ENCODE measurements around the gene SV2B. TPM values are rescaled to one million over a fixed set of nuclear protein-coding genes. Genes with fewer than 3 reads are reported as not detected.

The SV2B gene
- total RNA-seq, 1 donor from 2014 or later, result not detected

DNA sequence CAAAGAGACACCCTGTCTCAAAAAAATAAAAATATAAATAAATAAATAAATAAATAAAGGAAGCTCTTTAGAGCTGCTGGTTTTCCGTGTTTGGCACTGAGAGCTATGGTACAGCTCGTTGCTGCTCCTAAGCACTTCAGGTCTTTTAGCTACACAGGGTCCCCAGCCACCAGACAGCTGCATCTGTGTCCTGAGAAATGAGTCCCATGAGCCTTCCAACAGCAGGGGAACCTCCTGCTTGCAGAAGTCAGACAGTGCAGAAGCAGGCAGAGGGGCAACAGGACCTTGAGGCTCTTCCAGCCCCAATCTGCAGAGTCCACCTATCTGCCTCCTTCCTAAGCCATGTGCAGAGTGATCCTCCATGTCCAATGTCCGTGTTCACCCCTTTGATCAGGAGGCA is 159.0 kb downstream of the SV2B start:
- H3K4me1 Mint-ChIP-seq (ENCODE audit: low read depth, unreplicated experiment), result peaks cover 12% of the 10 kb centered on the region
- no peak for TF ChIP-seq EZH2 (IDR thresholded peaks at IDR 0.05; ENCODE audit: insufficient read depth, low read length)
- TF ChIP-seq, protein P1, sequence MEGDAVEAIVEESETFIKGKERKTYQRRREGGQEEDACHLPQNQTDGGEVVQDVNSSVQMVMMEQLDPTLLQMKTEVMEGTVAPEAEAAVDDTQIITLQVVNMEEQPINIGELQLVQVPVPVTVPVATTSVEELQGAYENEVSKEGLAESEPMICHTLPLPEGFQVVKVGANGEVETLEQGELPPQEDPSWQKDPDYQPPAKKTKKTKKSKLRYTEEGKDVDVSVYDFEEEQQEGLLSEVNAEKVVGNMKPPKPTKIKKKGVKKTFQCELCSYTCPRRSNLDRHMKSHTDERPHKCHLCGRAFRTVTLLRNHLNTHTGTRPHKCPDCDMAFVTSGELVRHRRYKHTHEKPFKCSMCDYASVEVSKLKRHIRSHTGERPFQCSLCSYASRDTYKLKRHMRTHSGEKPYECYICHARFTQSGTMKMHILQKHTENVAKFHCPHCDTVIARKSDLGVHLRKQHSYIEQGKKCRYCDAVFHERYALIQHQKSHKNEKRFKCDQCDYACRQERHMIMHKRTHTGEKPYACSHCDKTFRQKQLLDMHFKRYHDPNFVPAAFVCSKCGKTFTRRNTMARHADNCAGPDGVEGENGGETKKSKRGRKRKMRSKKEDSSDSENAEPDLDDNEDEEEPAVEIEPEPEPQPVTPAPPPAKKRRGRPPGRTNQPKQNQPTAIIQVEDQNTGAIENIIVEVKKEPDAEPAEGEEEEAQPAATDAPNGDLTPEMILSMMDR (IDR thresholded peaks at IDR 0.05; ENCODE audit: insufficient read depth, low read depth, low read length), result no peak
- Histone ChIP-seq H4K20me1 (ENCODE audit: insufficient read depth, low read length) (no peaks in the 10 kb centered on the region), H3K4me3 (ENCODE audit: insufficient read depth, low read depth, low read length) (no peak overlapping the region), H3K36me3 (ENCODE audit: insufficient read depth, low read length) (no peaks in the 10 kb centered on the region), H3K4me2 (ENCODE audit: low read length) (no peak overlapping the region), H3K9ac (ENCODE audit: low read length) (no peak overlapping the region), H3K27me3 (ENCODE audit: insufficient read depth, low read length) (peaks cover 2% of the 10 kb centered on the region), H3K79me2 (ENCODE audit: insufficient read depth, low read length) (no peaks in the 10 kb centered on the region), H2AFZ (ENCODE audit: low read depth, low read length) (no peak overlapping the region), H3K4me1 (ENCODE audit: insufficient read depth, low read length) (no peaks in the 10 kb centered on the region), H3K9me3 (ENCODE audit: insufficient read depth, low read depth, low read length) (no peaks in the 10 kb centered on the region), H3K27ac (ENCODE audit: low read depth, low read length) (no peak overlapping the region)
- no peak overlapping the region for H3K27ac Mint-ChIP-seq (ENCODE audit: unreplicated experiment)
- H3K36me3 Mint-ChIP-seq (ENCODE audit: low read depth, unreplicated experiment), result no peaks in the 10 kb centered on the region
- no peak overlapping the region for H3K4me3 Mint-ChIP-seq (ENCODE audit: unreplicated experiment)
- peaks cover 5% of the 10 kb centered on the region for H3K27me3 Mint-ChIP-seq (ENCODE audit: low read depth, unreplicated experiment)
- H3K9me3 Mint-ChIP-seq (ENCODE audit: unreplicated experiment), result no peaks in the 10 kb centered on the region
- DNase-seq (ENCODE audit: low read depth) (no peak), FAIRE-seq (no peak)

DNA sequence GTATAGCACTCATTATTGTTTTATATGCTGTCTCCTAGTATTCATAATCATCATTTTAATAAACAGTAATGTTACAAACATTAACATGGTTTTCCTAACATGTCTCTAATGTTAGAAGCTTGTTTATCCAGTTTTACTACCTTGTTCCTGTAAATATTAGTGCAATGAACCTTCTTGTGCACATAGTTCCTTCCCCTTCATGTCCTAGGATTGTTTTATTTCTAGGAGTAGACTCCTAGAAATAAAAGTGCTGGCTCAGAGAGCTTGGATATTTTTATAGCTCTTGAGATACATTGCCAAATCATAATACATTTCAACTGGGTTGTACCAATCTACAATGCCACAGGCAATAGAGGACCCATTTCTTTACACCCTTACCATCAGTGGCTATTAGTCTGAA is 161.3 kb downstream of the SV2B start:
- TF ChIP-seq, protein P1 (IDR thresholded peaks at IDR 0.05; ENCODE audit: insufficient read depth, low read depth, low read length), result no peak
- TF ChIP-seq EZH2 (IDR thresholded peaks at IDR 0.05; ENCODE audit: insufficient read depth, low read length), result no peak
- no peak for FAIRE-seq
- no peak overlapping the region for H3K4me3 Mint-ChIP-seq (ENCODE audit: unreplicated experiment)
- Histone ChIP-seq H3K9ac (ENCODE audit: low read length) (no peak overlapping the region), H3K4me1 (ENCODE audit: insufficient read depth, low read length) (no peaks in the 10 kb centered on the region), H3K27ac (ENCODE audit: low read depth, low read length) (no peak overlapping the region), H3K4me2 (ENCODE audit: low read length) (no peak overlapping the region), H2AFZ (ENCODE audit: low read depth, low read length) (no peak overlapping the region), H4K20me1 (ENCODE audit: insufficient read depth, low read length) (no peaks in the 10 kb centered on the region), H3K36me3 (ENCODE audit: insufficient read depth, low read length) (no peaks in the 10 kb centered on the region), H3K79me2 (ENCODE audit: insufficient read depth, low read length) (no peaks in the 10 kb centered on the region), H3K4me3 (ENCODE audit: insufficient read depth, low read depth, low read length) (no peak overlapping the region), H3K9me3 (ENCODE audit: insufficient read depth, low read depth, low read length) (no peaks in the 10 kb centered on the region), H3K27me3 (ENCODE audit: insufficient read depth, low read length) (peaks cover 2% of the 10 kb centered on the region)
- H3K27ac Mint-ChIP-seq (ENCODE audit: unreplicated experiment), result no peak overlapping the region
- peaks cover 2% of the 10 kb centered on the region for H3K27me3 Mint-ChIP-seq (ENCODE audit: low read depth, unreplicated experiment)
- no peaks in the 10 kb centered on the region for H3K36me3 Mint-ChIP-seq (ENCODE audit: low read depth, unreplicated experiment)
- DNase-seq (ENCODE audit: low read depth), result no peak
- H3K4me1 Mint-ChIP-seq (ENCODE audit: low read depth, unreplicated experiment), result peaks cover 12% of the 10 kb centered on the region
- H3K9me3 Mint-ChIP-seq (ENCODE audit: unreplicated experiment), result no peaks in the 10 kb centered on the region

DNA sequence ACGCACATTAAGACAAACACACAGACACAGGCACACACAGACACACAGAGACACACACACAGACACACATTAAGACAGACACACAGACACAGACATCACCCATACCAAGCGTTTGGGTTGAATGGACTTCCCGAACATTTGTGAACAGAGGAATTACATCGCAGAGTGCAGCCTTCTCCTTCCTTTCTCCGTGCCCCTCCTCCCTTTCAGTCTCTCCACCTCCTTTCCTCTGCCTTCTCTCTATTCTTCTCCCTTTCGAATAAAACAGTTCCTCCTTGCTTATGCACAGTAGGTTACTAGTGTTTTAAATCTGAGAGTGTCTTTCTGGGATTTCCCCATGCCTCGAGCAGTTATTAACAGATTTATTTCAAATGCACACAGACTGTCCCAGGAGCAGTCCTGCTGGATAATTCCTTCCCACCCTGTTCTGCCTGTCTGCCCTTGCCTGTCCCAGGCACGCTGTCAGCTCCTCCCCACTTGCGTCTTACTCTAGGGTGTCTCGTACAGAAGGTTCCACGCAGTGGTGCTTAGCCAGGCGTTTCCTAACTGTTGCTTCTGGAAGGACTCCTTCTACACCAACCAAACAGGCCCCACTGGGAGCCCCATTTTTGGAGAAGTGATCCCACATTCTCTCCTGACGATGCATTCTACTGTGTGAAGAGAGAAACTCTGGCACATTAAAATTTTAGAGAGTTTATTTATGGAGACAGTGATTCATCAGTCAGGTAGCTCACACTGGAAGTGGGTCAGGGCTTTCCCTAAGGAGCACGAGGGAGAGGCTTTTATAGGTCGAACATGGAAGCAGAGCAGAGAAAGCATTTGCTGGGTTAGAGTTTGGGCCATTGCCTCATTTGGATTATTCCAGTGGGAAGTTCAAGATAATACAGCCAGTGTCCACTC is 163.8 kb downstream of the SV2B start:
- Histone ChIP-seq H2AFZ (ENCODE audit: low read depth, low read length) (no peak overlapping the region), H3K4me3 (ENCODE audit: insufficient read depth, low read depth, low read length) (no peak overlapping the region), H3K4me2 (ENCODE audit: low read length) (peak overlapping the region; percentile 17), H3K36me3 (ENCODE audit: insufficient read depth, low read length) (no peaks in the 10 kb centered on the region), H3K27ac (ENCODE audit: low read depth, low read length) (no peak overlapping the region), H3K27me3 (ENCODE audit: insufficient read depth, low read length) (peaks cover 2% of the 10 kb centered on the region), H4K20me1 (ENCODE audit: insufficient read depth, low read length) (no peaks in the 10 kb centered on the region), H3K9ac (ENCODE audit: low read length) (no peak overlapping the region), H3K79me2 (ENCODE audit: insufficient read depth, low read length) (no peaks in the 10 kb centered on the region), H3K4me1 (ENCODE audit: insufficient read depth, low read length) (no peaks in the 10 kb centered on the region), H3K9me3 (ENCODE audit: insufficient read depth, low read depth, low read length) (no peaks in the 10 kb centered on the region)
- Mint-ChIP-seq H3K4me3 (ENCODE audit: unreplicated experiment) (no peak overlapping the region), H3K27me3 (ENCODE audit: low read depth, unreplicated experiment) (peaks cover 2% of the 10 kb centered on the region), H3K27ac (ENCODE audit: unreplicated experiment) (peak overlapping the region; percentile 6), H3K36me3 (ENCODE audit: low read depth, unreplicated experiment) (no peaks in the 10 kb centered on the region), H3K9me3 (ENCODE audit: unreplicated experiment) (no peaks in the 10 kb centered on the region), H3K4me1 (ENCODE audit: low read depth, unreplicated experiment) (no peaks in the 10 kb centered on the region)
- DNase-seq (ENCODE audit: low read depth) (peak; percentile 25), FAIRE-seq (no peak)
- no peak for TF ChIP-seq EZH2 (IDR thresholded peaks at IDR 0.05; ENCODE audit: insufficient read depth, low read length)
- TF ChIP-seq, protein P1 (IDR thresholded peaks at IDR 0.05; ENCODE audit: insufficient read depth, low read depth, low read length), result no peak

Data from astrocyte (in vitro differentiated cells and primary cell).